K562 treated with DMSO at 1 percent for 4 hours (cell line): Measurements from ENCODE around the gene PBXIP1. TPM values are rescaled to one million over a fixed set of nuclear protein-coding genes. Genes with fewer than 3 reads are reported as not detected.

Source experiments
- total RNA-seq: library from RNA; unstranded; fragments of 300-600 nt; gene quantifications from 2 replicates; pipeline ENCODE4 v1.2.3, GENCODE V29; 2022; ENCODE audit not compliant: insufficient read depth

The PBXIP1 gene
- 17.2 and 18.4 TPM in 2 replicates for total RNA-seq

DNA sequence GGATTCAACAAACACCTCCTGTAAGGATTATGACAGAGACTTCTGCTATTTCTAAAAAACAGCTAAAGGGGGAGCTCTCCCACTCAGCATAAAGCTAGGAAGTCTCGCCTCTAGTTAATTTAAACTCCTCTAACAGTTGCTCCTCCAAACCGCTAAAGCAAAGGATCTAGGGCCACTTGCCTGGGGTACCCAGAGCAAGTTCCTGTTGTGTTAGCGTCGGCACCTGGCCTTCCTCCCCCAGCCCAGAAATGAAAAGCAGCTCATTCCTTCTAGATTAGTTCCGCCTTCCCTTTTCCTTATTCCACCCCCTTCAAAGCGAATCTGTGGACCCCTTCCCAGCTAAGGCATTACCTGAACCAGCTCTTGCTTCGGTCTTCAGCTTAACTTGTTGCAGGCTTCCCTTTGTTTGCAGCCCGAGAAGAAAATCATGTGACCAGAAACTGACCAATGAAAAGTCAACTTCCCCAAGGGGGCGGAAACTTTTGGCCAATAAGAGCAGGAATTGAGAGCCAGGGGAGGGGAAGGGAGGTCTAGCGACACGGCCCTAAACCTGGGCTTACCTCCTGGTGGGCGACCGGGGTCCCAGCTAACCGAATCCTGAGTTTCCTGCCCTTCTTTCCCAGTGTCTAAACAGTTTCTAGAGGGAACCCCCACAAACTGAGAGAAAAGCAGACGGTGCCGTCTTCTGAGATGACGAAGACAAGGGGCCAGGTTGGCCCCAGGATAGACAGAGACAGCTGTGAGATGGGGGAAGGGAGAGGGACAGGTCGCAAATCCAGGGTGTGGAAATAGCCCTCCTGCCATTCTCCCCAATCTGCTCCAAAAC lies at the start of gene PBXIP1:
Gene PBXIP1 (minus strand): TSS at position 382 of the 826 bp plus-strand sequence. CDS start 2,378 bp downstream, outside the sequence.

DNA sequence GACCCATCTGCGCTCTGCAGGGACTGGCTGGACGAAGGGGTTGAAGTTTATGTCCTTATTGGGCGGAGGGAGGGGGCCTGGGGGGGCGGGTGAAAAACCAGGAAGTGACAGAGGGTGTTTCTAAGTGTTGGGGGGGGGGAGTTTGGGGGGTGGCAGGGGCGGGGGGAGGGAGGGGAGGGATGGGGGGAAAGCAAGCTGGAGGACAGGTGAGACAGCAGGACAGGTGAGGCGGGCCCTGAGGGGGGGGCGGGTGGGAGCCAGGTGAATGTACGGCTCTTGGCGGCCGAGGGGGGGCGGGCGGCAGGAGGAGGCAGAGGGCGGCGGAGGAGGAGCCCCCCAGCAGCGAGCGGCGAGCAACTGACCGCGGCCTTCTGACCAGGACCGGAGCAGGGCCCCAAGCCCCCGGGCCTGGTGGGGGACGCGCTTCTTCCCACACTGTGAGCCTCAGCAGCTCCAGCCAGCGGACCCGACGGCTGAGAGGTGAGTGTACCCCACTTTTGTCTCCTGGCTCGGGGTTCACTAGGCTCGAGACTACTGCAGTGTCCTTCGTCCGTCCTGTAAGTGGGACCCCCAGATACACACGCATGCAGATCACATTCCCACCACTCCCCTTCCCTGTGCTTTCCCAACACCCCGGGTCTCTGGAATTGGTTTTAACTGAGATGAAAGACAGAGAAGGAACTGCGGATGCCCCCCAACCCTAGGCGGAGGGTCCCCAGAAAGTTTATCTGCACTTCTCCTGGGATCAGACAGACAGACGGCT lies 46.7 kb upstream of the PBXIP1 start, which contains the start of gene ZBTB7B:
Gene ZBTB7B (plus strand): TSS at position 339 of the 763 bp plus-strand sequence. CDS start 11,859 bp downstream, outside the sequence.

GRCh38 chr1:154993572-154994268 lies 37.8 kb upstream of the PBXIP1 start, which contains the start of gene LENEP:
TSS of gene LENEP (plus strand) at chr1:154993586. CDS start at chr1:154993608, 22 bp downstream.

GRCh38 chr1:154982897-154983648 lies 27.2 kb upstream of the PBXIP1 start, which contains the start of gene FLAD1:
TSS of gene FLAD1 (plus strand) at chr1:154983344. CDS start at chr1:154983695, 351 bp downstream.

GRCh38 chr1:154974102-154974807 lies 18.4 kb upstream of the PBXIP1 start, which contains the start of gene CKS1B:
TSS of gene CKS1B (plus strand) at chr1:154974681. CDS start at chr1:154974746, 65 bp downstream.

DNA sequence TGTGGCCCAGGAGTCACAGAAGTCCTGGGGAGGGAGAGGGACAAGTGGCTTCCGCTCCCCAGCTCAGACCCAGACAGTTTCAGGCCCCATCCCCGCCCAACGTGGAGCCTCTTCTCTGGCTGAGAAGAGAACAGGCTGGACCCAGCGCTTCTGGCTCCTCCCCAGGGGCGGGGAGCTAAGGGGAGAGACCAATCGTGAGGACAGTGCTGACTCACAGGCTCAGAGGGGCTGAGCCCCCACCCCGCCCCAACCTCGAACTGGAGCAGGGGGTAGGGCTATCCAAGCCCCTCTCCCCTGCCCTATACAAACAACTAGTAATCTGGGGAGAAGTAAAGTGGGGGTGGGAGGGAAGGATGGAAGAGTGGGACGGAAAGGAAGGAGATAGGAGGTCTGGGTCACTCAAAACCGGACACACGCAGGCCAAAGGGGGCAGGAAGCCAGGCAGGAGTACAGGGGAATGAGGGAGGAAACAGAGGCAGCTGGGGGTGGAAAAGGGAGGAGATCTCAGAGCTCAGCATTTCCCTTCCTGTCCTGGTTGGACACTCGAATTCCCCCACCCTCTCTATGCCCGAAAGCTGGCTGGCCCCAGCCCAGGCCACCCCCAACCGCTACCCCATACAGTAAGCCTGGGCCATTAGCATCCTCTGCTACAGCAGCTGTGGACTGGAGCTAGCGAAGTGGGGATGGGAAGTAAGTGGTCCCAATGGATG lies 14.9 kb upstream of the PBXIP1 start, which contains the start of gene SHC1:
Gene SHC1 (minus strand): TSS at position 117 of the 710 bp plus-strand sequence. CDS start 221 bp downstream, outside the sequence.

GRCh38 chr1:154961207-154962155 lies 5.6 kb upstream of the PBXIP1 start, which contains the start of gene PYGO2:
TSS of gene PYGO2 (minus strand) at chr1:154961782. CDS start at chr1:154961576, 206 bp downstream.

GRCh38 chr1:154936555-154937084 lies 19.3 kb downstream of the PBXIP1 start, which contains the start of gene PMVK:
TSS of gene PMVK (minus strand) at chr1:154936719. CDS start at chr1:154936685, 34 bp downstream.

Other genes starting within 250 kb of the PBXIP1 start
- gene KCNN3, start 85.8 kb downstream of the PBXIP1 start, total RNA-seq = 0.24 TPM in 1 of 2 replicates, not detected in the other
- gene PMVK, start 19.4 kb downstream of the PBXIP1 start, total RNA-seq = 15.0 and 15.4 TPM in 2 replicates
- gene PYGO2, start 5.7 kb upstream of the PBXIP1 start, total RNA-seq = 33.7 and 39.2 TPM in 2 replicates
- gene SHC1, start 14.6 kb upstream of the PBXIP1 start, total RNA-seq = 39.1 and 42.7 TPM in 2 replicates
- 495 and 528 TPM in 2 replicates for gene CKS1B, start 18.6 kb upstream of the PBXIP1 start, total RNA-seq
- 32.2 and 39.4 TPM in 2 replicates for gene FLAD1, start 27.2 kb upstream of the PBXIP1 start, total RNA-seq
- gene LENEP, start 37.5 kb upstream of the PBXIP1 start, total RNA-seq = not detected in 2 replicates
- gene ZBTB7B, start 46.7 kb upstream of the PBXIP1 start, total RNA-seq = 27.9 and 35.5 TPM in 2 replicates
- not detected in 2 replicates for gene DCST2, start 77.7 kb upstream of the PBXIP1 start, total RNA-seq
- gene DCST1, start 77.7 kb upstream of the PBXIP1 start, total RNA-seq = not detected in 2 replicates
- 40.7 and 46.0 TPM in 2 replicates for gene ADAM15, start 95.2 kb upstream of the PBXIP1 start, total RNA-seq
- 10.5 and 16.5 TPM in 2 replicates for gene EFNA4, start 107.6 kb upstream of the PBXIP1 start, total RNA-seq
- gene EFNA3, start 122.7 kb upstream of the PBXIP1 start, total RNA-seq = 3.1 and 5.9 TPM in 2 replicates
- gene EFNA1, start 171.8 kb upstream of the PBXIP1 start, total RNA-seq = 5.1 and 5.9 TPM in 2 replicates
- 96.4 and 104 TPM in 2 replicates for gene SLC50A1, start 179.8 kb upstream of the PBXIP1 start, total RNA-seq
- 120 and 130 TPM in 2 replicates for gene DPM3, start 184.4 kb upstream of the PBXIP1 start, total RNA-seq
- gene KRTCAP2, start 217.2 kb upstream of the PBXIP1 start, total RNA-seq = 290 and 308 TPM in 2 replicates
- gene TRIM46, start 217.8 kb upstream of the PBXIP1 start, total RNA-seq = 0.40 TPM in 1 of 2 replicates, not detected in the other